WTC11 (cell line): ENCODE data around the gene ZNF236. TPM values are rescaled to one million over a fixed set of nuclear protein-coding genes. Genes with fewer than 3 reads are reported as not detected.

Experiments used
- ATAC-seq: fragments of 200-7000 bp; cut with Tn5 transposase; 2 replicates; pipeline ENCODE4 v1.10.0; 2021; ENCODE audit warnings: mild to moderate bottlenecking, moderate library complexity
- CTCF ChIA-PET: fragments of 300-600 bp; sonication (Branson Sonifier 250); formaldehyde crosslinking; loops from one replicate; lab custom pipeline; 2021; ENCODE audit warnings: antibody characterized with exemption; lab: Charles Lee
- POLR2A ChIA-PET: fragments of 350-600 bp; sonication (Branson Sonifier 250); formaldehyde crosslinking; loops from one replicate; lab custom pipeline; 2021; ENCODE audit warnings: antibody characterized with exemption; lab: Charles Lee
- DNase-seq: peaks from one replicate; pipeline ENCODE4 v3.0.0; 2021; ENCODE audit warnings: low spot score
- H3K27ac Mint-ChIP-seq: 2 replicates; pipeline ENCODE4 v1.8.0; 2021; ENCODE audit warnings: mixed read lengths
- H3K27me3 Mint-ChIP-seq: 2 replicates; pipeline ENCODE4 v1.8.0; 2021; ENCODE audit warnings: low read depth, mild to moderate bottlenecking, moderate library complexity, mixed read lengths
- H3K36me3 Mint-ChIP-seq: 2 replicates; pipeline ENCODE4 v1.8.0; 2021; ENCODE audit warnings: mixed read lengths
- H3K4me1 Mint-ChIP-seq: 2 replicates; pipeline ENCODE4 v1.8.0; 2022; ENCODE audit warnings: mixed read lengths
- H3K4me3 Mint-ChIP-seq: 2 replicates; pipeline ENCODE4 v1.8.0; 2021; ENCODE audit warnings: mild to moderate bottlenecking, moderate library complexity, mixed read lengths
- H3K9me3 Mint-ChIP-seq: 2 replicates; pipeline ENCODE4 v1.8.0; 2021; ENCODE audit warnings: mixed read lengths
- AR ChIP-seq: fragments of 250-450 bp; sonication (Bioruptor Pico); IDR thresholded peaks from 2 replicates; pipeline ENCODE4 v1.9.0; 2021; ENCODE audit warnings: mild to moderate bottlenecking
- CBFB ChIP-seq: sonication (generic); formaldehyde crosslinking; IDR thresholded peaks from 2 replicates; pipeline ENCODE4 v1.8.1; 2022; ENCODE audit warnings: mild to moderate bottlenecking, low read depth, missing genetic modification reagents
- CREB1 ChIP-seq: sonication (generic); formaldehyde crosslinking; IDR thresholded peaks from 2 replicates; pipeline ENCODE4 v1.8.0; 2023; ENCODE audit warnings: mild to moderate bottlenecking, missing genetic modification reagents
- CREM ChIP-seq: sonication (generic); formaldehyde crosslinking; IDR thresholded peaks from 2 replicates; pipeline ENCODE4 v1.8.1; 2022; ENCODE audit warnings: mild to moderate bottlenecking, missing genetic modification reagents, moderate library complexity
- E2F4 ChIP-seq: sonication (generic); formaldehyde crosslinking; IDR thresholded peaks from 2 replicates; pipeline ENCODE4 v1.8.1; 2022; ENCODE audit warnings: low read depth, mild to moderate bottlenecking, moderate library complexity, missing genetic modification reagents, borderline replicate concordance
- FOXK1 ChIP-seq: sonication (generic); formaldehyde crosslinking; IDR thresholded peaks from 2 replicates; pipeline ENCODE4 v1.8.0; 2022; ENCODE audit warnings: mild to moderate bottlenecking, moderate library complexity, missing genetic modification reagents
- FOXP1 ChIP-seq: sonication (generic); formaldehyde crosslinking; IDR thresholded peaks from 2 replicates; pipeline ENCODE4 v1.8.0; 2022; ENCODE audit warnings: missing genetic modification reagents, mild to moderate bottlenecking, moderate library complexity, borderline replicate concordance
- GRHL2 ChIP-seq: fragments of 250-450 bp; sonication (Bioruptor Pico); IDR thresholded peaks from 2 replicates; pipeline ENCODE4 v1.8.0; 2022; ENCODE audit warnings: mild to moderate bottlenecking, moderate library complexity; ENCODE audit not compliant: insufficient replicate concordance, severe bottlenecking
- HMGA2 ChIP-seq: fragments of 250-450 bp; sonication (Bioruptor Pico); IDR thresholded peaks from 2 replicates; pipeline ENCODE4 v1.4.0; 2021; ENCODE audit warnings: mild to moderate bottlenecking, moderate library complexity
- HMGXB4 ChIP-seq: sonication (generic); formaldehyde crosslinking; IDR thresholded peaks from 2 replicates; pipeline ENCODE4 v1.8.1; 2023; ENCODE audit warnings: mild to moderate bottlenecking, moderate library complexity, missing genetic modification reagents
- JUN ChIP-seq: sonication (generic); formaldehyde crosslinking; IDR thresholded peaks from 2 replicates; pipeline ENCODE4 v1.8.0; 2023; ENCODE audit warnings: mild to moderate bottlenecking, missing genetic modification reagents
- NFYB ChIP-seq: sonication (generic); formaldehyde crosslinking; conservative IDR thresholded peaks from 2 replicates; pipeline ENCODE4 v1.8.0; 2022; ENCODE audit warnings: low read depth, missing genetic modification reagents
- NR1H2 ChIP-seq: sonication (generic); formaldehyde crosslinking; IDR thresholded peaks from 2 replicates; pipeline ENCODE4 v1.9.0; 2021; ENCODE audit warnings: mild to moderate bottlenecking, moderate library complexity, missing genetic modification reagents
- OVOL2 ChIP-seq: fragments of 250-450 bp; sonication (Bioruptor Pico); IDR thresholded peaks from 2 replicates; pipeline ENCODE4 v1.9.0; 2021; ENCODE audit warnings: mild to moderate bottlenecking, borderline replicate concordance
- TEAD1 ChIP-seq: sonication (generic); formaldehyde crosslinking; IDR thresholded peaks from 2 replicates; pipeline ENCODE4 v1.8.0; 2022; ENCODE audit warnings: mild to moderate bottlenecking, missing genetic modification reagents
- USF1 ChIP-seq: sonication (generic); formaldehyde crosslinking; IDR thresholded peaks from 2 replicates; pipeline ENCODE4 v1.8.0; 2022; ENCODE audit warnings: mild to moderate bottlenecking, missing genetic modification reagents
- ZNF121 ChIP-seq: sonication (generic); formaldehyde crosslinking; IDR thresholded peaks from 2 replicates; pipeline ENCODE4 v1.8.0; 2023; ENCODE audit warnings: missing genetic modification reagents
- ZNF219 ChIP-seq: sonication (generic); formaldehyde crosslinking; IDR thresholded peaks from 2 replicates; pipeline ENCODE4 v1.8.0; 2023; ENCODE audit warnings: missing genetic modification reagents, mild to moderate bottlenecking, borderline replicate concordance
- ZNF263 ChIP-seq: sonication (generic); formaldehyde crosslinking; IDR thresholded peaks from 2 replicates; pipeline ENCODE4 v1.8.1; 2022; ENCODE audit warnings: low read depth, mild to moderate bottlenecking, moderate library complexity, missing genetic modification reagents
- ZNF317 ChIP-seq: sonication (generic); formaldehyde crosslinking; IDR thresholded peaks from 2 replicates; pipeline ENCODE4 v1.8.1; 2023; ENCODE audit warnings: low read depth, mild to moderate bottlenecking, moderate library complexity, missing genetic modification reagents, borderline replicate concordance
- ZNF396 ChIP-seq: fragments of 250-450 bp; sonication (Bioruptor Pico); IDR thresholded peaks from 2 replicates; pipeline ENCODE4 v1.8.0; 2021; ENCODE audit warnings: mild to moderate bottlenecking, moderate library complexity, borderline replicate concordance
- ZNF425 ChIP-seq: fragments of 250-450 bp; sonication (Bioruptor Pico); conservative IDR thresholded peaks from 2 replicates; pipeline ENCODE4 v1.9.0; 2021; ENCODE audit warnings: mild to moderate bottlenecking
- ZNF671 ChIP-seq: fragments of 250-450 bp; sonication (Bioruptor Pico); IDR thresholded peaks from 2 replicates; pipeline ENCODE4 v1.8.0; 2021; ENCODE audit warnings: mild to moderate bottlenecking
- ZSCAN18 ChIP-seq: fragments of 250-450 bp; sonication (Bioruptor Pico); IDR thresholded peaks from 2 replicates; pipeline ENCODE4 v2.1.2; 2022; ENCODE audit warnings: mild to moderate bottlenecking, moderate library complexity
- total RNA-seq: library from RNA; stranded (reverse); gene quantifications from 3 replicates; pipeline ENCODE4 v1.2.3, GENCODE V29; 2021

The ZNF236 gene
- total RNA-seq, 1 experiment from 2014 or later = 19.9 TPM

- ATAC-seq = peak; percentile 41
- POLR2A ChIA-PET = no interaction called here
- Mint-ChIP-seq H3K36me3 (peaks cover 20% of the 10 kb centered on the region; the same call in 1 of the 2 replicates), H3K9me3 (no peaks in the 10 kb centered on the region), H3K27ac (peak overlapping the region; percentile 46; the same call in 1 of the 2 replicates), H3K27me3 (no peaks in the 10 kb centered on the region), H3K4me1 (peaks cover 15% of the 10 kb centered on the region), H3K4me3 (no peak overlapping the region)
- CTCF ChIA-PET = interaction anchor here (0.8 to 1.3 kb wide), 2 partner anchors 15 to 64 kb away, joined by 3 to 5 read pairs; no protein-coding TSS in a partner anchor
- TF ChIP-seq ZSCAN18 (no peak), ZNF219 (CRISPR knock-in tag) (no peak), ZNF121 (no peak), ZNF425 (CRISPR knock-in tag) (no peak), FOXP1 (CRISPR knock-in tag) (no peak), AR (no peak), TEAD1 (CRISPR knock-in tag) (no peak), HMGA2 (CRISPR knock-in tag) (no peak), ZNF671 (CRISPR knock-in tag) (no peak), CBFB (CRISPR knock-in tag) (no peak), GRHL2 (CRISPR knock-in tag) (no peak), USF1 (CRISPR knock-in tag) (no peak), ZNF263 (no peak), CREB1 (CRISPR knock-in tag) (no peak)
- no peak for DNase-seq
Observed at GRCh38 chr18:76859474-76860339, 37.4 kb downstream of the ZNF236 start.

GRCh38 chr18:76860411-76860810 is 38.1 kb downstream of the ZNF236 start:
- DNase-seq (no peak), ATAC-seq (no peak)
- ChIA-PET POLR2A (no interaction called here), CTCF (interaction anchor here (0.8 to 1.3 kb wide), 2 partner anchors 14 to 63 kb away, joined by 3 to 5 read pairs; no protein-coding TSS in a partner anchor)
- Mint-ChIP-seq H3K36me3 (peaks cover 20% of the 10 kb centered on the region; the same call in 1 of the 2 replicates), H3K27ac (no peak overlapping the region), H3K4me3 (no peak overlapping the region), H3K9me3 (no peaks in the 10 kb centered on the region), H3K27me3 (no peaks in the 10 kb centered on the region), H3K4me1 (peaks cover 15% of the 10 kb centered on the region)
- TF ChIP-seq OVOL2 (CRISPR knock-in tag) = no peak
- TF ChIP-seq E2F4 = no peak
- no peak for TF ChIP-seq NFYB (CRISPR knock-in tag)
- no peak for TF ChIP-seq ZNF317 (CRISPR knock-in tag)
- no peak for TF ChIP-seq JUN (CRISPR knock-in tag)
- TF ChIP-seq NR1H2 (CRISPR knock-in tag) = no peak
- no peak for TF ChIP-seq FOXK1
- no peak for TF ChIP-seq ZNF396 (CRISPR knock-in tag)
- no peak for TF ChIP-seq CREM (CRISPR knock-in tag)
- TF ChIP-seq HMGXB4 (CRISPR knock-in tag) = no peak
